AG04450 (cell line): Measurements from ENCODE around the gene TRAF1. TPM values are rescaled to one million over a fixed set of nuclear protein-coding genes. Genes with fewer than 3 reads are reported as not detected.

ENCODE experiments used
- CTCF ChIA-PET: fragments of 300-600, 350-600 bp; formaldehyde crosslinking; extraction: SDS; loops from one replicate; lab custom pipeline; 2022; ENCODE audit warnings: antibody characterized with exemption, inconsistent platforms; lab: Charles Lee
- POLR2A ChIA-PET: fragments of 350-600 bp; formaldehyde crosslinking; extraction: SDS; loops from one replicate; lab custom pipeline; 2021; ENCODE audit warnings: antibody characterized with exemption, inconsistent platforms; lab: Yijun Ruan, JAX
- DNase-seq: peaks from one replicate; pipeline ENCODE4 v3.0.0-alpha.2; 2011; ENCODE audit warnings: low read depth, low spot score
- H3K27ac ChIP-seq: one replicate; pipeline ENCODE4 v1.5.1; 2012; ENCODE audit warnings: low read depth, low read length, control low read depth
- H3K27me3 ChIP-seq: one replicate; pipeline ENCODE4 v1.6.0; 2012; ENCODE audit warnings: low read length; ENCODE audit not compliant: control insufficient read depth, insufficient read depth
- H3K4me3 ChIP-seq: 2 replicates; pipeline ENCODE4 v1.5.1; 2011; ENCODE audit warnings: mild to moderate bottlenecking, low read depth, low read length, control low read depth
- H3K9me3 ChIP-seq: 2 replicates; pipeline ENCODE4 v1.5.1; 2012; ENCODE audit warnings: low read length; ENCODE audit not compliant: control insufficient read depth, insufficient read depth
- CTCF ChIP-seq: IDR thresholded peaks from 2 replicates; pipeline ENCODE4 v1.5.1; 2011; ENCODE audit warnings: low read depth, low read length, control low read depth, inconsistent platforms
- polyA plus RNA-seq: library from polyadenylated mRNA; depleted of rRNA; stranded (reverse); fragments of >200 nt; gene quantifications from 2 replicates; pipeline ENCODE4 v1.2.3, GENCODE V29; 2011

The TRAF1 gene
- polyA plus RNA-seq, 1 experiment: 3.7 TPM

GRCh38 chr9:120870206-120870605, 56.4 kb downstream of the TRAF1 start:
- TF ChIP-seq CTCF: no peak
- no peak for DNase-seq
- H3K27me3 ChIP-seq: no peaks in the 10 kb centered on the region
- H3K4me3 ChIP-seq: no peak overlapping the region
- no peak overlapping the region for H3K27ac ChIP-seq
- POLR2A ChIA-PET: no interaction called here
- CTCF ChIA-PET: interaction anchor here (0.8 to 3.0 kb wide), 4 partner anchors 9 to 252 kb away, joined by 3 to 22 read pairs (median 6); no protein-coding TSS in a partner anchor
- no peaks in the 10 kb centered on the region; the same call in 1 of the 2 replicates for H3K9me3 ChIP-seq

DNA sequence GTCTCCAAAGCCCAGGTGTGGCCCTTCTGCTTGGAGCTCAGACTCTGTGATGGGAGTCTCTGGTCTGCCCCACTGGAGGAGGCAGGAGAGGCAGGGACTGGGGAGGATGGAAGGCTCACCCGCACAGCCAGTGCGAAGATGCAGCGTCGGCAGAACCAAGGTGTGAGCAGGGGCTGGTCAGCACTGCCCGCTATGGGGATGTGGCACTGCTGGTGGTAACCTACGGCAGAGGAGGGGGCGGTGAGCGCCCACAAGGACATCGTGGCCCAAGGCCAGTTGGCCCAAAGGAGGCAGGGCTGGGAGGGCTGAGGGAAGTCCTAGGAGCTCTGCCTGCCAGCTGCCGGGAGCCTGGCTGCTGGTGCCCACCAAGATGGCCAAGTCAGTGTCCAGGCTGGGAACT, 56.9 kb downstream of the TRAF1 start:
- POLR2A ChIA-PET: no interaction called here
- TF ChIP-seq CTCF: no peak

GRCh38 chr9:120869360-120869687, 57.3 kb downstream of the TRAF1 start:
- TF ChIP-seq CTCF: no peak
- DNase-seq: no peak
- POLR2A ChIA-PET: interaction anchor here (0.9 kb wide), 1 partner anchor 52 kb away, joined by 3 read pairs; no protein-coding TSS in a partner anchor
- Histone ChIP-seq H3K9me3 (no peaks in the 10 kb centered on the region; the same call in 1 of the 2 replicates), H3K27me3 (no peaks in the 10 kb centered on the region), H3K4me3 (peak overlapping the region; percentile 65), H3K27ac (peak overlapping the region; percentile 47)
- CTCF ChIA-PET: interaction anchor here (0.6 to 3.0 kb wide), 14 partner anchors 10 to 253 kb away, joined by 3 to 22 read pairs (median 3); no protein-coding TSS in a partner anchor

More for the DNA sequence above, 56.9 kb downstream of the TRAF1 start:
- DNase-seq: no peak
- CTCF ChIA-PET: interaction anchor here (0.6 to 3.0 kb wide), 12 partner anchors 10 to 252 kb away, joined by 3 to 22 read pairs (median 3); no protein-coding TSS in a partner anchor
- Histone ChIP-seq H3K9me3 (no peaks in the 10 kb centered on the region; the same call in 1 of the 2 replicates), H3K4me3 (no peak overlapping the region), H3K27ac (no peak overlapping the region), H3K27me3 (no peaks in the 10 kb centered on the region)

DNA sequence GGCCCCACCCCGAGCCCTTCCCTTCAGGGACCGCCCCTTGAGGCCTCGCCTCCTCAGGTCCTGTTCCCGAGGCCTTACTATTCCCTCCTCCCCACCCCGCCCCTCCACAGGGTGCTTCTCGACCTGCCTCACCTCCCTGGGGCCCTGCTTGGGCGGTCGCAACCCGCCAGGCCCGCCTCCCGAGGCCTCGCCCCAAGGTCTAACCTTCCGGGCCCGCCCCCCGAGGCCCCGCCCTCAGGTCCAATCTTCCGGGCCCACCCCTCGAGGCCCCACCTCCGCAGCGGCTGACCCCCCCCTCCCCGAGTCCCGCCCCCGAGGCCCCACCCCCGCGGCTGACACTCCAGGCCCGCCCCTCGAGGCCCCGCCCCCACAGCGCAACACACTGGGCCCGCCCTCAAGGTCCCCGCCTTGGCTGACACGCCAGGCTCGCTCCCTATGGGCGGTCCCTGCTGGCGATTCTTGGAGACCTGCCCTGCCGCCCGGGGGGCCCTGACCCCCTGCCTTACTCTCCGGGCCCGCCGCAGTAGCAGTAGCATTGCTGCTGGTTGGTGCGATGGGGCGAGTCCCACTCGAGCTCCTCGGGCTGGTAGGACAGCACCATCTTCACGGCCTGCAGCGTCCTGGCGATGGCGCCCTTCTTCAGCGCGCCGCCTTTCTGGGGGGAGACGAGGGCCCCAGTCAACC, 57.8 kb downstream of the TRAF1 start:
- peak overlapping the region; percentile 65 for H3K4me3 ChIP-seq
- no peaks in the 10 kb centered on the region; the same call in 1 of the 2 replicates for H3K9me3 ChIP-seq
- POLR2A ChIA-PET: interaction anchor here (0.6 to 1.2 kb wide), 5 partner anchors 8 to 76 kb away, joined by 3 to 4 read pairs (median 3); partner anchors contain the start of genes FBXW2, PHF19 and PSMD5
- CTCF ChIA-PET: interaction anchor here (0.7 to 3.0 kb wide), 13 partner anchors 10 to 252 kb away, joined by 3 to 22 read pairs (median 3); no protein-coding TSS in a partner anchor
- peak; percentile 56 for TF ChIP-seq CTCF
- DNase-seq: peak; percentile 76
- peak overlapping the region; percentile 49 for H3K27ac ChIP-seq
- H3K27me3 ChIP-seq: no peaks in the 10 kb centered on the region

DNA sequence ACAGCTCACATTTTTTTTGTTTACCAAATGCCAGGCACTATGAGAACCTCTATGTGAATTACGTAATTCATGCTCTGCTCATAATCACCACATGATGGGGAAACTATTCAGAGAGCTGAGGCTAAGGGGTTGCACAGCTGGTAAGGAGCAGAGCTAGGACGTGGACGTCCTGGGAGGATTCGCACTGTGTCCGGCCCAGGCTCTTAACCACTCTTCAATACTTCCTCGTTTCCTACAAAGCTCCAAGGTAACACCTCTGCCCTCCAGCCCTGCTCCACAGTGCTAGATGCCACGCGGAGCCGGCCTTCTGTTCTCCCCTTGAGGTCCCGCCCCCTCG, 58.3 kb downstream of the TRAF1 start:
- Histone ChIP-seq H3K4me3 (peak overlapping the region; percentile 50), H3K27me3 (no peaks in the 10 kb centered on the region), H3K9me3 (no peaks in the 10 kb centered on the region; the same call in 1 of the 2 replicates), H3K27ac (peak overlapping the region; percentile 49)
- no peak for TF ChIP-seq CTCF
- ChIA-PET POLR2A (interaction anchor here (1.0 to 1.2 kb wide), 3 partner anchors 8 to 75 kb away, joined by 3 to 4 read pairs (median 4); partner anchors contain the start of genes FBXW2, PHF19 and PSMD5), CTCF (interaction anchor here (0.6 to 3.0 kb wide), 9 partner anchors 54 to 253 kb away, joined by 3 to 22 read pairs (median 4); no protein-coding TSS in a partner anchor)
- DNase-seq: no peak
